Natural killer cell (primary cell): ENCODE results near the gene ABR. TPM values are rescaled to one million over a fixed set of nuclear protein-coding genes. Genes with fewer than 3 reads are reported as not detected.
A peak's percentile ranks its signal among the peaks of the same experiment; 100 is the strongest.

ENCODE experiments used
- ATAC-seq, 3 donors: fragments of 150-1000 bp in 2 of 3; fragments of 200-7000 bp in 1 of 3; cut with Tn5 transposase; 1 replicate in 1 of 3; 2 replicates in 2 of 3; pipeline ENCODE4 v1.10.0; 2021; ENCODE audit warnings: mild to moderate bottlenecking in 2 of 3, moderate library complexity in 2 of 3
- DNase-seq, 2 donors: peaks; one replicate each; pipeline versions ENCODE4 v3.0.0 to v3.0.0-alpha.2; 2013 to 2021; ENCODE audit warnings: mixed read lengths in 1 of 2
- H3K27ac ChIP-seq: one replicate; pipeline ENCODE4 v1.5.1; 2013; ENCODE audit warnings: mild to moderate bottlenecking, low read length
- H3K27me3 ChIP-seq: one replicate; pipeline ENCODE4 v1.6.1; 2013; ENCODE audit warnings: low read length; ENCODE audit not compliant: control insufficient read depth, insufficient read depth
- H3K36me3 ChIP-seq: one replicate; pipeline ENCODE4 v1.6.1; 2013; ENCODE audit warnings: low read length; ENCODE audit not compliant: control insufficient read depth, insufficient read depth
- H3K4me1 ChIP-seq: one replicate; pipeline ENCODE4 v1.6.1; 2013; ENCODE audit warnings: low read length; ENCODE audit not compliant: control insufficient read depth, insufficient read depth
- H3K4me3 ChIP-seq: one replicate; pipeline ENCODE4 v1.5.1; 2013; ENCODE audit warnings: low read length
- H3K9me3 ChIP-seq: one replicate; pipeline ENCODE4 v1.6.1; 2013; ENCODE audit warnings: low read length; ENCODE audit not compliant: control insufficient read depth, insufficient read depth
- H3K27ac Mint-ChIP-seq, 2 donors: one replicate each; pipeline ENCODE4 v1.8.0; 2022; ENCODE audit warnings: mild to moderate bottlenecking in 2 of 2, mixed read lengths in 2 of 2, moderate library complexity in 1 of 2
- H3K27me3 Mint-ChIP-seq, 2 donors: one replicate each; pipeline ENCODE4 v1.8.0; 2022; ENCODE audit warnings: low read depth in 2 of 2, mixed read lengths in 2 of 2
- H3K36me3 Mint-ChIP-seq: one replicate; pipeline ENCODE4 v1.8.0; 2022; ENCODE audit warnings: mixed read lengths
- H3K4me1 Mint-ChIP-seq, 2 donors: one replicate each; pipeline ENCODE4 v1.8.0; 2022; ENCODE audit warnings: mixed read lengths in 2 of 2
- H3K4me3 Mint-ChIP-seq: one replicate; pipeline ENCODE4 v1.8.0; 2022; ENCODE audit warnings: mild to moderate bottlenecking, moderate library complexity, mixed read lengths
- H3K9me3 Mint-ChIP-seq, 2 donors: one replicate each; pipeline ENCODE4 v1.8.0; 2022; ENCODE audit warnings: mixed read lengths in 2 of 2
- CTCF ChIP-seq: fragments of 200-600 bp; IDR thresholded peaks from one replicate; pipeline ENCODE4 v1.8.0; 2022; ENCODE audit warnings: antibody characterized with exemption
- WGBS: methylation state at CpG from one replicate; pipeline ENCODE4 v1.1.7; 2013; ENCODE audit warnings: missing lambda C conversion rate; ENCODE audit not compliant: insufficient coverage; 5-methylcytosine and 5-hydroxymethylcytosine counted together
- intact Hi-C: fragments of 100-400 bp; cut with micrococcal nuclease; formaldehyde crosslinking; loops from one replicate; pipeline ENCODE4 v1.14.2; 2022
- total RNA-seq, 4 donors: library from RNA; stranded (reverse); fragments of 120-200 nt in 1 of 4; gene quantifications; one replicate each; pipeline versions ENCODE4 v1.2.3 to v1.2.4, GENCODE V29; 2013 to 2022

The ABR gene
- total RNA-seq, 3 donors from 2014 or later (not counting 1 experiment from before 2014, with no cell fraction given): 155 to 215 (median 163) TPM

- Mint-ChIP-seq H3K4me3 (no peak overlapping the region), H3K9me3 (no peaks in the 10 kb centered on the region), H3K27me3 (peaks cover 0 to 4% of the 10 kb centered on the region in 2 donors), H3K36me3 (no peaks in the 10 kb centered on the region), H3K27ac (no peak overlapping the region), H3K4me1 (peaks cover 27 to 29% of the 10 kb centered on the region in 2 donors)
- Histone ChIP-seq H3K27ac (no peak overlapping the region), H3K4me3 (no peak overlapping the region), H3K4me1 (peaks cover 36% of the 10 kb centered on the region), H3K27me3 (no peaks in the 10 kb centered on the region), H3K36me3 (no peaks in the 10 kb centered on the region), H3K9me3 (peaks cover 3% of the 10 kb centered on the region)
- no peak for ATAC-seq
- no peak for TF ChIP-seq CTCF
- 96% methylated on average over 53 of the region's 53 CpGs for WGBS
- DNase-seq: no peak
- intact Hi-C loops: loop anchor here (5.0 to 10.0 kb wide), 2 partner anchors 130 to 207 kb away; no protein-coding TSS in a partner anchor
Measured at GRCh38 chr17:1124896-1125787, 54.6 kb downstream of the ABR start.

DNA sequence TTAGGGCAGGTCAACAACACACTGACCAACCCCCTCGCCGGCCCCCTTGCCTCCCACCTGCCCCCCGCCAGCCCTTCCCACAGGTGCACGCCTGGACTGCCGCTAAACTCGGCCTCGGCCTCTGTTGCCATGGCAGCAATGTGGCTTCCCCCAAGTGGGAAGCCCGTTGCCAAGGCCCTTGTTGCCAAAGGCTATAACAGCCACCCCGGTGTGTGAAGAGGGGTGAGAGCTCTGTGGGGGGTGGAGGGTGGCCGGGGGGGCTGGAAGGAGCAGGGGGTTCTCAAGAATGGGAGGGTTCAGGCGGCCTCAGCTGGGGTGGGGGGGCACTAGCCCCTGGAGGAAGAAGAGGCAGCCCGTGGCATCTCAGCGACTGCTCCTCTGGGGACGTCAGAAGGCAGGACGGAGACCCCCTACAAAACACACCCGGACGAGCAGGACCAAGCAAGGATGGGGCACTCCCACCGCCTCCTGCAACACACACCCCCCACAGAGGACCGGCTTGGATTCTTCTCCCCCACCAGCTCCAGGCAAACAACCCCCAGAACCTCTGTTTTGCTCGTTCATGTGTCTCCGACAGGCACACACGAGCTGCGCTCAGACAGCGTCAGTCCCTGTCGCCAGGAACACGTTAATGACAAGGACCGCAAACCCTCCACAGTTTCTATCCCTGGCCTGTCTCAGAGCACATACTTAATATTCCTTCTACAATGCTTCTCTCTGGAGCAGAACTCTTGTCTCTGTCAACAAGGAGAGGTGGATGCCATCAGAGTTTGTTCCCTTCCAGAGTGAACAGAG is 55.7 kb downstream of the ABR start:
- H3K36me3 Mint-ChIP-seq: no peaks in the 10 kb centered on the region
- Histone ChIP-seq H3K36me3 (no peaks in the 10 kb centered on the region), H3K27me3 (no peaks in the 10 kb centered on the region), H3K4me1 (peaks cover 43% of the 10 kb centered on the region), H3K4me3 (no peak overlapping the region), H3K9me3 (peaks cover 3% of the 10 kb centered on the region), H3K27ac (no peak overlapping the region)
- no peak overlapping the region for H3K4me3 Mint-ChIP-seq
- peaks cover 0 to 4% of the 10 kb centered on the region in 2 donors for H3K27me3 Mint-ChIP-seq
- WGBS: 75% methylated on average over 27 of the region's 27 CpGs
- ATAC-seq (no peak), DNase-seq (no peak)
- H3K4me1 Mint-ChIP-seq: peaks cover 35 to 37% of the 10 kb centered on the region in 2 donors
- H3K9me3 Mint-ChIP-seq: no peaks in the 10 kb centered on the region
- no peak for TF ChIP-seq CTCF
- intact Hi-C loops: loop anchor here (1.0 to 10.0 kb wide), 3 partner anchors 63 to 208 kb away; no protein-coding TSS in a partner anchor
- H3K27ac Mint-ChIP-seq: no peak overlapping the region

DNA sequence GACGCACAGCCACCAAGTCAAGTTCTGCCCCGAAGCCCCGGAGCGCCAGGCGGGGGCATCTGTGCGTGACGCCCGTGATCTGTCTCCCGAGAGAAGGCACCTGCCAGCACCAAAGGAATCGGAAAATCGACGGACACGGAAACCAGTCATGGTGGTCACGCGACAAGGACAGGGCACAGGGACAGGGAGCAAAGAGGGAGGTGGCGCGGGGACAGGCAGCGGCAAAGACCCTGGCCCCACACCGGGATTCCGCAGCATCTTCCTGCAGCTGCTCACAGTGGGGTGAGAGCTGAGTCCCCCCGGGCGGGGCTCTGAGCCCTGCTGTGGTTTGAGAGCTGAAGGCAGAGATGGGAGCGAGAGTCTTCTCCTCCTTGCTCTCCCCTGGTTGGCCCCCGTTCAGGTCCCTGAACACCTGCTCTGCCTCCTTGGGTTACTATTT is 56.4 kb downstream of the ABR start:
- ATAC-seq (no peak), DNase-seq (no peak)
- H3K4me3 Mint-ChIP-seq: peak overlapping the region; percentile 56
- peaks cover 2% of the 10 kb centered on the region for H3K9me3 ChIP-seq
- WGBS: 75% methylated on average over 24 of the region's 24 CpGs
- no peaks in the 10 kb centered on the region for H3K27me3 ChIP-seq
- no peak for TF ChIP-seq CTCF
- H3K9me3 Mint-ChIP-seq: no peaks in the 10 kb centered on the region
- H3K4me1 ChIP-seq: peaks cover 43% of the 10 kb centered on the region
- H3K36me3 ChIP-seq: no peaks in the 10 kb centered on the region
- peaks cover 35 to 37% of the 10 kb centered on the region in 2 donors for H3K4me1 Mint-ChIP-seq
- no peak overlapping the region for H3K4me3 ChIP-seq
- no peak overlapping the region for H3K27ac ChIP-seq
- intact Hi-C loops: loop anchor here (1.0 to 10.0 kb wide), 3 partner anchors 64 to 209 kb away; no protein-coding TSS in a partner anchor
- H3K27me3 Mint-ChIP-seq: peaks cover 0 to 4% of the 10 kb centered on the region in 2 donors
- H3K27ac Mint-ChIP-seq: peak overlapping the region; percentile 95 to 96
- no peaks in the 10 kb centered on the region for H3K36me3 Mint-ChIP-seq
